Measurements from ENCODE around the gene DDX10. TPM values are rescaled to one million over a fixed set of nuclear protein-coding genes. Genes with fewer than 3 reads are reported as not detected.

Gene DDX10
- total and polyA plus RNA-seq, 12 donors = 10.6 to 141 (median 22.6) TPM

- H3K27ac ChIP-seq = no peak overlapping the region
- H3K36me3 ChIP-seq (replicated peaks in 1 of 2) = no peaks in the 10 kb centered on the region
- H3K4me1 ChIP-seq (replicated peaks in 1 of 2) = no peaks in the 10 kb centered on the region
- no peaks in the 10 kb centered on the region for H3K9me3 ChIP-seq (replicated peaks in 1 of 3)
- intact Hi-C loops (cut with DNase I) = loop anchor here in 1 of 2 donors (5.0 kb wide), 1 partner anchor 42 kb away; no protein-coding TSS in a partner anchor
- H3K27me3 ChIP-seq = no peaks in the 10 kb centered on the region
- H3K4me3 ChIP-seq = no peak overlapping the region
- TF ChIP-seq POLR2A (IDR thresholded peaks at IDR 0.05) (no peak), CTCF (IDR thresholded peaks at IDR 0.05) (no peak)
- WGBS, 4 donors = 85 to 90% (median 86%) methylated on average over 5 of the region's 5 CpGs
- no peak for DNase-seq
Observed at GRCh38 chr11:108890482-108891105, 225.7 kb downstream of the DDX10 start.

- 88 to 96% (median 91%) methylated on average over 2 of the region's 2 CpGs for WGBS, 4 donors
- no peak for DNase-seq
- TF ChIP-seq CTCF (IDR thresholded peaks at IDR 0.05) = no peak
- TF ChIP-seq POLR2A (IDR thresholded peaks at IDR 0.05) = no peak
- Histone ChIP-seq H3K27me3 (no peaks in the 10 kb centered on the region), H3K27ac (no peak overlapping the region), H3K36me3 (replicated peaks in 1 of 2) (no peaks in the 10 kb centered on the region), H3K4me3 (no peak overlapping the region), H3K4me1 (replicated peaks in 1 of 2) (no peaks in the 10 kb centered on the region), H3K9me3 (replicated peaks in 1 of 3) (no peaks in the 10 kb centered on the region)
- intact Hi-C loops (cut with DNase I) = loop anchor here in 1 of 2 donors (5.0 kb wide), 1 partner anchor 41 kb away; no protein-coding TSS in a partner anchor
Observed at GRCh38 chr11:108891143-108891542, 226.3 kb downstream of the DDX10 start.

- Histone ChIP-seq H3K27me3 (no peaks in the 10 kb centered on the region), H3K4me1 (replicated peaks in 1 of 2) (no peaks in the 10 kb centered on the region), H3K4me3 (no peak overlapping the region), H3K36me3 (replicated peaks in 1 of 2) (no peaks in the 10 kb centered on the region), H3K27ac (no peak overlapping the region), H3K9me3 (replicated peaks in 1 of 3) (no peaks in the 10 kb centered on the region)
- TF ChIP-seq CTCF (IDR thresholded peaks at IDR 0.05) = no peak
- TF ChIP-seq POLR2A (IDR thresholded peaks at IDR 0.05) = no peak
- WGBS, 4 donors = 94 to 98% (median 97%) methylated on average over 7 of the region's 7 CpGs
- no peak for DNase-seq
- intact Hi-C loops (cut with DNase I) = loop anchor here in 1 of 2 donors (5.0 kb wide), 1 partner anchor 40 kb away; no protein-coding TSS in a partner anchor
Observed at GRCh38 chr11:108891909-108892511, 227.1 kb downstream of the DDX10 start.

GRCh38 chr11:108895579-108896480 lies 231.0 kb downstream of the DDX10 start:
- no peak for TF ChIP-seq CTCF (IDR thresholded peaks at IDR 0.05)
- TF ChIP-seq POLR2A (IDR thresholded peaks at IDR 0.05) = no peak
- intact Hi-C loops (cut with DNase I) = no loop called here
- Histone ChIP-seq H3K4me3 (no peak overlapping the region), H3K4me1 (replicated peaks in 1 of 2) (no peaks in the 10 kb centered on the region), H3K36me3 (replicated peaks in 1 of 2) (no peaks in the 10 kb centered on the region), H3K9me3 (replicated peaks in 1 of 3) (no peaks in the 10 kb centered on the region), H3K27me3 (no peaks in the 10 kb centered on the region), H3K27ac (no peak overlapping the region)
- no peak for DNase-seq
- 67 to 79% (median 69%) methylated on average over 8 of the region's 8 CpGs for whole genome bisulfite sequencing, 4 donors

All from adrenal gland (tissue), 12 donors.